ENCODE results near the gene CAMKMT. TPM values are rescaled to one million over a fixed set of nuclear protein-coding genes. Genes with fewer than 3 reads are reported as not detected.

Gene CAMKMT
- total RNA-seq, 6 experiments from 2014 or later = 5.1 to 8.6 (median 7.0) TPM

DNA sequence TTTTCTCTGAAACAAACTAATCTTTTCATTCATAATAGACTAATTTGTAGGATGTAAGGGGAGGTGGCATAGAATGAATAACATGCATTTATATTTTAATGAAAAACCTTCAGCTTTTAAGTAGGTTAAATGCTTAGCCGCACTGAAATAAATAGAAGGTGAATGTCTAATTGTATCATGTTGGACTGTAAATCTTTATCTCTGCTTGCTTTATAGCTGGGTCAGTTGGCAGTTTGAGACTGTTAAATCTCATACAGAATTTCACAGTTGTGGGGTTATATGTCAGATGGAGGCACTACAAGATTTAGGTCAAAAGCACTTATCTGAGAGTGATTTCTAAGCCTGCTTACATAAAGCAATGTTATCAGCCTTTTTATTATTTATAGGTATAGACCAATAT is 405.0 kb downstream of the CAMKMT start:
- Mint-ChIP-seq H3K4me1 (ENCODE audit: low read depth) (no peaks in the 10 kb centered on the region), H3K27ac (no peak overlapping the region), H3K4me3 (no peak overlapping the region), H3K36me3 (ENCODE audit: low read depth) (no peaks in the 10 kb centered on the region), H3K9me3 (no peaks in the 10 kb centered on the region), H3K27me3 (ENCODE audit: insufficient read depth) (peaks cover 34% of the 10 kb centered on the region)
- DNase-seq = no peak
- TF ChIP-seq CTCF (IDR thresholded peaks at IDR 0.05) = no peak

GRCh38 chr2:44767691-44768090 is 405.9 kb downstream of the CAMKMT start:
- Mint-ChIP-seq H3K27me3 (ENCODE audit: insufficient read depth) (peaks cover 32% of the 10 kb centered on the region), H3K4me1 (ENCODE audit: low read depth) (no peaks in the 10 kb centered on the region), H3K4me3 (no peak overlapping the region), H3K27ac (no peak overlapping the region), H3K36me3 (ENCODE audit: low read depth) (no peaks in the 10 kb centered on the region), H3K9me3 (no peaks in the 10 kb centered on the region)
- DNase-seq = no peak
- TF ChIP-seq CTCF (IDR thresholded peaks at IDR 0.05) = no peak

DNA sequence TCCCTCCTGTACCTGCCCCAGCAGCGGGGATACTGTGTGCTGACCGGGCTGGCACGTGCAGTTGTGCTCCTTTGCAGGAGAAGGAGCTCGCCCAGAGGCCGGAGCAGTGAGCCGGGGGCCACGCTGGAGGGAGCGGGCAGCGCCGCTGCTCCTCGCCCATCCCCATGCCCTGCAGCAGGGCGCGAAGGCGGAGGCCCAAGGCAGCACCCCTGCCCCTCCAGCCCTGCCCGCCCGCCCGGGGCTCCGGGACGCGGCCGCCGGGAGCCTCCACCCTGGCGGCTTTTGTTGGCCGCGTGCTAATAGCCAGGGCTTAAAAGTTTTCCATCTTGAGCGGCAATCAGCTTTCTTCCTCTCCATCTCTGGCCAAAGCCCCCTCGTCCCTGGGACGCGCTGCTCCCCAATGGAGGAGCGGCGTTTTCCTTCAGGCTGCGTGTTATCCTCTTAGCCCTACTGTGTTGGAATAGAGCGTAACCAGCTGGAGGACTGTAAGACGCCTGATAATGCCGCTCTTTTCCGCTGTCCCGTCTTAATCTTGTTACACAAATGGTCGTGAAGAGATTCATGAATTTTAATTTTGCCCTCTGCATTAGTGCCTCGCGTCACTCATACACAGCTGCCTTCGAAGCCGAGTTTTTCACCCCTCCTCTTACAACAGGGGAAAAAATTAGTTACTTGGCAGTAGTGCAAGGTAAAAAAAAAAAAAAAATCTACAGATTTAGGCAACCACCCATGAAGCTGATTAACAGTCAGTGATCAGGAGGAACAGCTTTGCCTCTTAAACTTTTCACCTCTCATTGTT is 406.9 kb downstream of the CAMKMT start:
- peak overlapping the region; percentile 40; the same call in 1 of the 2 replicates for H3K4me3 Mint-ChIP-seq
- H3K4me1 Mint-ChIP-seq (ENCODE audit: low read depth) = no peaks in the 10 kb centered on the region
- no peak overlapping the region for H3K27ac Mint-ChIP-seq
- H3K36me3 Mint-ChIP-seq (ENCODE audit: low read depth) = no peaks in the 10 kb centered on the region
- TF ChIP-seq CTCF (IDR thresholded peaks at IDR 0.05) = no peak
- DNase-seq = no peak
- H3K27me3 Mint-ChIP-seq (ENCODE audit: insufficient read depth) = peaks cover 28% of the 10 kb centered on the region
- no peaks in the 10 kb centered on the region for H3K9me3 Mint-ChIP-seq

DNA sequence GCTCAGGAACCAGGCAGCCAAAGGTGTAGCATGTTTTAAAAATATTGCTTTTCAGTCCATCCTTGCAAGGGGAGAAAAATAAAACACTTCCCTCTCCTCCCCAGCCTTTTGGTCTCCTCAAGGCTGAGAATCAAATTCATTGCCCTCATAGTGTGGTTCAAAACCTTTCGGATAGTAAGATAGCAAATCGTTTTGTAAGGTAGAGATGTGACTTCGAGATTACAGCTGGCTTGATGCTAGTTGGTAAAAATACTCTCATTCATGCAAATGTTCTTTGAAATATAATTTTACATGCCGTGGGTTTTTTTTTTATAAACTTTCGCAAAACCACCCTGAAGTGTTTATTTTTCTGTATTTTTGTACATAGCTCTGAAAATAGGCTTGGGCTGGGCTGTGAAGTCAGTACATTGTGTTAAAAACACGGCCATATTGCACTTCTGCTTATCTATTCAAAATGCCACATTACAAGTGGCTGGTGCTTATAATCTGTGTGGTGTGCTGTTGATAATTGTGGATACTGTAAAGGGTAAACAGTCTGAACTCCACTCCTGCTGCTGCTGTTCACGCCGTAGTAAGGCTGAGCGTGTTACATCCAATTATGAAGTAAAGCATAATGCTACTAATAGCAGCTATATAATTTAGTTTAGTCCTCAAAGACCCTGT is 407.7 kb downstream of the CAMKMT start:
- Mint-ChIP-seq H3K27ac (no peak overlapping the region), H3K4me3 (no peak overlapping the region), H3K36me3 (ENCODE audit: low read depth) (no peaks in the 10 kb centered on the region), H3K9me3 (no peaks in the 10 kb centered on the region), H3K27me3 (ENCODE audit: insufficient read depth) (peaks cover 28% of the 10 kb centered on the region), H3K4me1 (ENCODE audit: low read depth) (no peaks in the 10 kb centered on the region)
- DNase-seq = no peak
- no peak for TF ChIP-seq CTCF (IDR thresholded peaks at IDR 0.05)

DNA sequence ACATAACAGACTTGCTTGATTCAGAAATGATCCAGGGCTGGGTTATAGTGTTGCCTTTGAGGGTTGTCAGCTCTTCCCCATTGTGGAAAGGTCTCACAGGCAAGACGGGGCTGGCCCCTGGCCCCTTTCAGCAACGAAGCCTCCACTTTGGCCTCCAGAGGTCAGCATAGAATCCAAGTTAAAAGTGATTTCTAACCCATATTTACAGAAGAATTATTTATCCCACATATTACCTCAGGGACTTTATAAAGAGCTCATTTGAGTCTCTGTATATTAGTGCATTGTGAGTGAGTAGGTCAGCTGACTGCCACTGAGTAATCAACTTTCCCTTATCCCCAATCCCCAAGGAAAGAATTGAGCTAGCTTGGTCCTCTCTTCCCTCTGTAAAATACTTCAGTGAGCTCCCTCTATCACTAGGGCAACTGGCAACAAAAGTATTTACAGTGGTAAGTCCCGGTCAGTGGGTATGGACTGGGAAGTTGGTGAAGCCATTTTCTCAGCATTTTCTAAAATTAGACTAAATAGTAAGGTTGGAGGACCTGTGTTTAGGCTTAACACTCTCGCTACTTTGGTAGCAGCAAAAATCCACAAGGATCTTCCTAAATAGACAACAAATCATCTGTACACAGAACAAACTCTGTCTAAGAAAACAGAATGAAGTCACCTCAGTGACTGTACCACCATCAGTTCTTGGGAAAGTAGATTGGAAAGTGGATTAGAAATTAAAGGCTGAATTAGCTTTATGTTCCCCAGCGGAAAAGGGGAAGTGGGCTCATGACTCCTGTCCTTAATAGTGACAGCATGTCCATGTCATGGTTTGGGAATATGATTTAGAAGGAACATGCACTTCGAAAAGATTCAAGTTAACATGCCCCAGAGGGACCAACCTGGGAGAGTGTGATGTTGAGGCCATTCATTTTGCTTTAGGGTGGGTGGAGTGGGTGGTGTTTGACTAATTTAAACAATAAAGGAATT is 408.8 kb downstream of the CAMKMT start:
- 0 out of 2 replicates have a peak, but pooled peaks have one; percentile 15 for TF ChIP-seq CTCF (IDR thresholded peaks at IDR 0.05)
- Mint-ChIP-seq H3K36me3 (ENCODE audit: low read depth) (no peaks in the 10 kb centered on the region), H3K9me3 (no peaks in the 10 kb centered on the region), H3K4me1 (ENCODE audit: low read depth) (no peaks in the 10 kb centered on the region), H3K4me3 (no peak overlapping the region), H3K27ac (no peak overlapping the region), H3K27me3 (ENCODE audit: insufficient read depth) (peaks cover 23% of the 10 kb centered on the region)
- DNase-seq = no peak
